ENCODE data around the gene NT5E.

DNA sequence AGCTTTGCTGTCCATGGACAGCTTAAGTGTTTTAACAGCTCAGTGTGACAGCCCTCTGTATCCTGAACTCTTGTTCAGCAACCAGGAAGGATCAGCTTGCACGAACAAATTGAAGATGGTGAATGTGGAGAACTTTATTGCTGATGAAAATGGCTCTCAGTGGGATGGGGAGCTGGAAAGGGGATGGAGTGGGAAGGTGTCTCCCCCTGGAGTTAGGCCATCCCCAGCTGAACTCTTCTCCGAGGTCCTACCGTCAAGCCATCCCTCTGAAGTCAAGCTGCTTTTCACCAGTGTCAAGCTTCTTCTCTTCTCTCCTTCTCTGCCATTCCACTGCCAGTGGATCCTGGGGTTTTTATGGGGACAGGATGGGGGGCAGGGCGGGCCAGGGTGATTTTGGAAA, 26.6 kb downstream of the NT5E start:
- TF ChIP-seq EZH2 (IDR thresholded peaks at IDR 0.05; ENCODE audit: low read length, unreplicated experiment) (no peak), EZH2phosphoT487 (IDR thresholded peaks at IDR 0.05; ENCODE audit: borderline replicate concordance, low read length) (no peak)
